Large intestine (tissue), 3 donors: ENCODE data around the gene CDH13. TPM values are rescaled to one million over a fixed set of nuclear protein-coding genes. Genes with fewer than 3 reads are reported as not detected.

Source experiments
- DNase-seq, 2 donors: peaks; one replicate each; pipeline versions ENCODE4 v3.0.0 to v3.0.0-alpha.2; 2013
- H3K27ac ChIP-seq: one replicate; pipeline ENCODE4 v1.5.1; 2013; ENCODE audit warnings: low read length
- H3K27me3 ChIP-seq: 2 replicates; pipeline ENCODE4 v1.6.1; 2013; ENCODE audit warnings: low read length; ENCODE audit not compliant: control insufficient read depth, insufficient read depth
- H3K36me3 ChIP-seq: 2 replicates; pipeline ENCODE4 v1.6.1; 2013; ENCODE audit warnings: low read length; ENCODE audit not compliant: control insufficient read depth, insufficient read depth
- H3K4me1 ChIP-seq: one replicate; pipeline ENCODE4 v1.6.1; 2013; ENCODE audit warnings: low read length; ENCODE audit not compliant: control insufficient read depth, insufficient read depth
- H3K4me3 ChIP-seq: one replicate; pipeline ENCODE4 v1.5.1; 2013; ENCODE audit warnings: low read length
- H3K9me3 ChIP-seq: one replicate; pipeline ENCODE4 v1.6.1; 2013; ENCODE audit warnings: mild to moderate bottlenecking, low read depth, low read length, moderate library complexity; ENCODE audit not compliant: control insufficient read depth
- WGBS: methylation state at CpG from one replicate; pipeline ENCODE4 v1.1.5; 2013; ENCODE audit warnings: low lambda C conversion rate; ENCODE audit not compliant: insufficient coverage; 5-methylcytosine and 5-hydroxymethylcytosine counted together
- polyA plus RNA-seq: library from polyadenylated mRNA; unstranded; fragments of 120-200 nt; gene quantifications from one replicate; pipeline ENCODE4 v1.2.1, GENCODE V29; 2013

The CDH13 gene
- polyA plus RNA-seq, 1 donor, result 17.1 TPM

- Histone ChIP-seq H3K27me3 (peaks cover 7% of the 10 kb centered on the region), H3K4me1 (no peaks in the 10 kb centered on the region), H3K27ac (no peak overlapping the region), H3K4me3 (no peak overlapping the region), H3K36me3 (no peaks in the 10 kb centered on the region), H3K9me3 (no peaks in the 10 kb centered on the region)
- DNase-seq, result peak; percentile 37 to 40
- no CpG with 5 or more reads among the region's 6 CpGs for WGBS
Observed at GRCh38 chr16:83802135-83802534, 1175.4 kb downstream of the CDH13 start.

GRCh38 chr16:83802554-83803205, 1175.9 kb downstream of the CDH13 start:
- 76% methylated on average over 5 of the region's 11 CpGs for WGBS
- Histone ChIP-seq H3K27ac (no peak overlapping the region), H3K4me3 (no peak overlapping the region), H3K36me3 (no peaks in the 10 kb centered on the region), H3K27me3 (peaks cover 6% of the 10 kb centered on the region), H3K4me1 (no peaks in the 10 kb centered on the region), H3K9me3 (no peaks in the 10 kb centered on the region)
- DNase-seq, result no peak

GRCh38 chr16:83803811-83804210, 1177.0 kb downstream of the CDH13 start:
- H3K27me3 ChIP-seq, result peaks cover 6% of the 10 kb centered on the region
- no peak for DNase-seq
- H3K36me3 ChIP-seq, result no peaks in the 10 kb centered on the region
- WGBS, result 80% methylated on average over 1 of the region's 3 CpGs
- no peaks in the 10 kb centered on the region for H3K9me3 ChIP-seq
- H3K27ac ChIP-seq, result no peak overlapping the region
- H3K4me1 ChIP-seq, result no peaks in the 10 kb centered on the region
- H3K4me3 ChIP-seq, result no peak overlapping the region

- peaks cover 2% of the 10 kb centered on the region for H3K4me1 ChIP-seq
- H3K36me3 ChIP-seq, result no peaks in the 10 kb centered on the region
- H3K9me3 ChIP-seq, result no peaks in the 10 kb centered on the region
- no peak overlapping the region for H3K27ac ChIP-seq
- no peak overlapping the region for H3K4me3 ChIP-seq
- H3K27me3 ChIP-seq, result peaks cover 6% of the 10 kb centered on the region
- no CpG with 5 or more reads among the region's 5 CpGs for WGBS
- DNase-seq, result no peak
Observed at GRCh38 chr16:83804366-83804765, 1177.6 kb downstream of the CDH13 start.

GRCh38 chr16:83806036-83806435, 1179.3 kb downstream of the CDH13 start:
- 73% methylated on average over 2 of the region's 5 CpGs for WGBS

GRCh38 chr16:83806731-83807130, 1180.0 kb downstream of the CDH13 start:
- no peak overlapping the region for H3K4me3 ChIP-seq
- no peak for DNase-seq
- H3K9me3 ChIP-seq, result no peaks in the 10 kb centered on the region
- H3K27me3 ChIP-seq, result peaks cover 4% of the 10 kb centered on the region
- no peak overlapping the region for H3K27ac ChIP-seq
- peaks cover 7% of the 10 kb centered on the region for H3K36me3 ChIP-seq
- WGBS, result 88% methylated on average over 1 of the region's 6 CpGs
- H3K4me1 ChIP-seq, result peaks cover 2% of the 10 kb centered on the region

More at GRCh38 chr16:83806036-83806435, 1179.3 kb downstream of the CDH13 start:
- peaks cover 2% of the 10 kb centered on the region for H3K4me1 ChIP-seq
- H3K4me3 ChIP-seq, result no peak overlapping the region
- DNase-seq, result no peak
- no peak overlapping the region for H3K27ac ChIP-seq
- no peaks in the 10 kb centered on the region for H3K9me3 ChIP-seq
- peaks cover 7% of the 10 kb centered on the region for H3K36me3 ChIP-seq
- H3K27me3 ChIP-seq, result peaks cover 5% of the 10 kb centered on the region

- Histone ChIP-seq H3K9me3 (no peaks in the 10 kb centered on the region), H3K4me1 (peaks cover 2% of the 10 kb centered on the region), H3K27ac (no peak overlapping the region), H3K36me3 (peaks cover 13% of the 10 kb centered on the region), H3K27me3 (peaks cover 4% of the 10 kb centered on the region), H3K4me3 (no peak overlapping the region)
- no CpG with 5 or more reads among the region's 8 CpGs for WGBS
- no peak for DNase-seq
Observed at GRCh38 chr16:83807327-83807709, 1180.5 kb downstream of the CDH13 start.

- peaks cover 2% of the 10 kb centered on the region for H3K4me1 ChIP-seq
- H3K36me3 ChIP-seq, result peaks cover 20% of the 10 kb centered on the region
- peak within 1 kb of the TSS; percentile 70 for H3K27ac ChIP-seq
- H3K4me3 ChIP-seq, result peak within 1 kb of the TSS; percentile 88
- H3K9me3 ChIP-seq, result no peaks in the 10 kb centered on the region
- peak; percentile 92 to 95 for DNase-seq
- H3K27me3 ChIP-seq, result no peaks in the 10 kb centered on the region
- WGBS, result no CpG with 5 or more reads among the region's 76 CpGs
Observed at GRCh38 chr16:83807710-83808572, 1181.2 kb downstream of the CDH13 start, which contains the start of gene HSBP1. TSS of gene HSBP1 (plus strand) at chr16:83807978. CDS start at chr16:83808077, 99 bp downstream.

- no CpG with 5 or more reads among the region's 11 CpGs for WGBS
- H3K27ac ChIP-seq, result peak overlapping the region; percentile 70
- peak overlapping the region; percentile 88 for H3K4me3 ChIP-seq
- peaks cover 2% of the 10 kb centered on the region for H3K4me1 ChIP-seq
- peaks cover 21% of the 10 kb centered on the region for H3K36me3 ChIP-seq
- H3K9me3 ChIP-seq, result no peaks in the 10 kb centered on the region
- H3K27me3 ChIP-seq, result no peaks in the 10 kb centered on the region
- DNase-seq, result peak in 1 of 2 donors; percentile 37
Observed at GRCh38 chr16:83808573-83809014, 1181.8 kb downstream of the CDH13 start.

GRCh38 chr16:83809092-83809491, 1182.3 kb downstream of the CDH13 start:
- H3K9me3 ChIP-seq, result no peaks in the 10 kb centered on the region
- peak overlapping the region; percentile 88 for H3K4me3 ChIP-seq
- no peak for DNase-seq
- no peaks in the 10 kb centered on the region for H3K27me3 ChIP-seq
- no CpG with 5 or more reads among the region's 13 CpGs for WGBS
- peaks cover 21% of the 10 kb centered on the region for H3K36me3 ChIP-seq
- no peak overlapping the region for H3K27ac ChIP-seq
- peaks cover 4% of the 10 kb centered on the region for H3K4me1 ChIP-seq
